ENCODE measurements around the gene SLC6A3.

- TF ChIP-seq CTCF (IDR thresholded peaks at IDR 0.05) (no peak), POLR2A (IDR thresholded peaks at IDR 0.05) (no peak)
Observed at GRCh38 chr5:1487079-1487764, 42.0 kb upstream of the SLC6A3 start.

Measured in testis (tissue), 2 donors.